ENCODE results near the gene UBE2I.
"Not testable (repeated sequence)": the region's sequence is repeated elsewhere in the genome, so short reads cannot be mapped to it uniquely, and the experiment has no call there.

Gene UBE2I

DNA sequence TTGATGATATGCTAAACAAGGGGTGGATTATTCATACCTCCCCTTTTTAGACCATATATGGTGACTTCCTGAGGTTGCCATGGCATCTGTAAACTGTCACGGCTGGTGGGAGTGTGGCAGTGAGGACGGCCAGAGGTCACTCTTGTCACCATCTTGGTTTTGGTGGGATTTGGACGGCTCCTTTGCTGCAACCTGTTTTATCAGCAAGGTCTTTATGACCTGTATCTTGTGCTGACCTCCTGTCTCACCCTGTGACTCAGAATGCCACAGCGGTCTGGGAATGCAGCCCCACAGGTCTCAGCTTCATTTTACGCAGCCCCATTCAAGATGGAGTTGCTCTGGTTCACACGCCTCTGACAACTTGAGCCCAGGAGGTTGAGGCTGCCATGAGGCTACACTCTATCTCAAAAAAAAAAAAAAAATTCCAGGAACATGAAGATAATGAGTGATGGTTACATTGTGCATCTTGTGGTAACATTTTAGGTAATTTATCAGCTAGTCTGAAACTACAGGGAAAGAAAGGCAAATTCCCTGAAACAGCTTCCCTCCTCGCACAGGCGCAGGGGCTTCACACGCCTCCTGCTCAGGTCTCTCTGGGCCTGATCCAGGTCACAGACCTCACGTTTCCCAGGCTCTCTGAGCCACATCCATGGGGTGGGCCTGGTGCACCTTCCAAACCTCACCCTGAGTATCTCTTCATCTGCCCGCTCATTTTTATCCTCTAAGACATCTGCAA, 15.3 kb upstream of the UBE2I start:
- no peak for DNase-seq
- TF ChIP-seq, protein P1, sequence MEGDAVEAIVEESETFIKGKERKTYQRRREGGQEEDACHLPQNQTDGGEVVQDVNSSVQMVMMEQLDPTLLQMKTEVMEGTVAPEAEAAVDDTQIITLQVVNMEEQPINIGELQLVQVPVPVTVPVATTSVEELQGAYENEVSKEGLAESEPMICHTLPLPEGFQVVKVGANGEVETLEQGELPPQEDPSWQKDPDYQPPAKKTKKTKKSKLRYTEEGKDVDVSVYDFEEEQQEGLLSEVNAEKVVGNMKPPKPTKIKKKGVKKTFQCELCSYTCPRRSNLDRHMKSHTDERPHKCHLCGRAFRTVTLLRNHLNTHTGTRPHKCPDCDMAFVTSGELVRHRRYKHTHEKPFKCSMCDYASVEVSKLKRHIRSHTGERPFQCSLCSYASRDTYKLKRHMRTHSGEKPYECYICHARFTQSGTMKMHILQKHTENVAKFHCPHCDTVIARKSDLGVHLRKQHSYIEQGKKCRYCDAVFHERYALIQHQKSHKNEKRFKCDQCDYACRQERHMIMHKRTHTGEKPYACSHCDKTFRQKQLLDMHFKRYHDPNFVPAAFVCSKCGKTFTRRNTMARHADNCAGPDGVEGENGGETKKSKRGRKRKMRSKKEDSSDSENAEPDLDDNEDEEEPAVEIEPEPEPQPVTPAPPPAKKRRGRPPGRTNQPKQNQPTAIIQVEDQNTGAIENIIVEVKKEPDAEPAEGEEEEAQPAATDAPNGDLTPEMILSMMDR (IDR thresholded peaks at IDR 0.05; ENCODE audit: low read depth, low read length), result no peak
- Histone ChIP-seq H3K27ac (no peak overlapping the region), H3K4me3 (ENCODE audit: low read depth, low read length) (no peak overlapping the region), H3K27me3 (ENCODE audit: insufficient read depth, low read depth, severe bottlenecking) (no peaks in the 10 kb centered on the region), H3K36me3 (no peaks in the 10 kb centered on the region), H3K9me3 (ENCODE audit: severe bottlenecking) (no peaks in the 10 kb centered on the region)

DNA sequence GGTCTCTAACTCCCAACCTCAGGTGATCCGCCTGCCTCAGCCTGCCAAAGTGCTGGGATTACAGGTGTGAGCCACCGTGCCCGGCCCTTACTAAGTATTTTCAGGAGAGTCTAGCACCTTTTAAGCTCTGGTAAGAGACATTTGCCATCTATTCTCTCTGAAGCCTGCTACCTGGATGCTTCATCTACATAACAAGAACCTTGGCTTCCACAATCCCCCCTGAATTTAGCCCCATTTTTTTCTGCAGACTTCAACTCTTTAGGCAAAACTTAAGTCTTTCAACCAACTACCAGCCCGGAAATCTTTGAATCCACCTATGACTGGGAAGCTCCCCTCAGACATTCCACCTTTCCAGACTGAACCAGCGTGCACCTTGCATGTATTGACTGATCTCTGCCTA, 14.0 kb upstream of the UBE2I start:
- Histone ChIP-seq H3K27me3 (ENCODE audit: insufficient read depth, low read depth, severe bottlenecking) (no peaks in the 10 kb centered on the region), H3K4me3 (ENCODE audit: low read depth, low read length) (no peak overlapping the region), H3K9me3 (ENCODE audit: severe bottlenecking) (no peaks in the 10 kb centered on the region), H3K27ac (no peak overlapping the region), H3K36me3 (no peaks in the 10 kb centered on the region)
- DNase-seq, result no peak
- TF ChIP-seq, protein P1 (IDR thresholded peaks at IDR 0.05; ENCODE audit: low read depth, low read length), result no peak

DNA sequence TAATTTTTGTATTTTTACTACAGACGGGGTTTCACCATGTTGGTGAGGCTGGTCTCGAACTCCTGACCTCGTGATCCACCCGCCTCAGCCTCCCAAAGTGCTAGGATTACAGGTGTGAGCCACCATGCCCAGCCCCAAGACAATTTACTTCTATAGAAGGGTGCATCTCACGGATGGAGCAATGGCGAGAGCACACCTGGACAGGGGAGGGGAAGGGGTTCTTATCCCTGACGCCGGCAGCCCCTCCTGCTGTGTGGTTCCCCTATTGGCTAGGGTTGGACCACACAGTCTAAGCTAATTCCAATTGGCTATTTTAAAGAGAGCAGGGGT, 12.8 kb upstream of the UBE2I start:
- H3K4me3 ChIP-seq (ENCODE audit: low read depth, low read length); H3K36me3 ChIP-seq; H3K9me3 ChIP-seq (ENCODE audit: severe bottlenecking); DNase-seq; H3K27me3 ChIP-seq (ENCODE audit: insufficient read depth, low read depth, severe bottlenecking); H3K27ac ChIP-seq: not testable (repeated sequence)

DNA sequence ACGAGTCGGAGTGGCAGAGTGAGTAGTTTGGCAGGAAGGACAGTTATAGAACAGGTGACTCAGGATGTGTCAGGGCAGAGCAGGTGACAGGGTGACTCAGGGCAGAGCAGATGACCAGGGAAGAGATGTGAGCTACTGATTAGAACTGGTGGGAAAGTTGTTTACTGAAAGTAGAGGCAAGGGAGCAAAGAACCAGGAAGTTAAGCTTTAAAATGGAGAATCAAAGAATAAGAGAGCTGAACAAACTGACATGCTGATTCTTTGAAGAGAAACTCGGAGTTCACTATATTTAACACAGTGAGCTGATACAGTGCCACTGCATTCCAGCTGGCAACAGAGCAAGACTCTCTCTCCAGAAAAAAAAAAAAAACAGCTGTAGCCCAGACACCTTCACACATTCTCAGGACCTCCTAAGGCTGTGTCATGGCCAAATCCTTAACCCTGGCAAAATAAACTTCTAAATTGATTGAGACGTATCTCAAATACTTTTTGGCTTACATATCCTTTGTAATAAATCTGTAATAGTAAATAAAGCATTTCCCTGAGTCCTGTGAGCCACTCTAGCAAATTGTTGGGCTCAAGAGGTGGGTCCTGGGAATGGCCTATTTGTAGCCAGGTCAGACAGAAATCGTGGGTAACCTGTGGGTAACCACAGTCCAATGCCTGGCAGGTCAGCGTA, 12.3 kb upstream of the UBE2I start:
- no peak for DNase-seq
- Histone ChIP-seq H3K9me3 (ENCODE audit: severe bottlenecking) (no peaks in the 10 kb centered on the region), H3K27ac (no peak overlapping the region), H3K27me3 (ENCODE audit: insufficient read depth, low read depth, severe bottlenecking) (no peaks in the 10 kb centered on the region), H3K4me3 (ENCODE audit: low read depth, low read length) (no peak overlapping the region), H3K36me3 (no peaks in the 10 kb centered on the region)
- TF ChIP-seq, protein P1 (IDR thresholded peaks at IDR 0.05; ENCODE audit: low read depth, low read length), result no peak

DNA sequence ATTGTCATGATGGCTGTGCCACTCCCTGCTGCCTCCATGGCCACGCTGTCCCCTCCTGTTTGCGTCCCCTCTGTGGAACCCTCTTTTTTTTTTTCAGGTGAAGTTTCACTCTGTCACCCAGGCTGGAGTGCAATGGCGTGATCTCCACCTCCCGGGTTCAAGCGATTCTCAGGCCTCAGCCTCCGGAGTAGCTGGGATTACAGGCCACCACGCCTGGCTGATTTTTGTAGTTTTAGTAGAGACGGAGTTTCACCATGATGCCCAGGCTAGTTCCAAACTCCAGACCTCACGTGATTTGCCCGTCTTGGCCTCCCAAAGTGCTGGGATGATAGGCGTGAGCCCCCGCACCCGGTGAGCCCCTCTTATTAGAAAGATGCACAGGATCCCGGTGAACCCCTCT, 11.0 kb upstream of the UBE2I start:
- Histone ChIP-seq H3K36me3 (no peaks in the 10 kb centered on the region), H3K9me3 (ENCODE audit: severe bottlenecking) (no peaks in the 10 kb centered on the region), H3K27ac (no peak overlapping the region), H3K4me3 (ENCODE audit: low read depth, low read length) (no peak overlapping the region), H3K27me3 (ENCODE audit: insufficient read depth, low read depth, severe bottlenecking) (no peaks in the 10 kb centered on the region)
- no peak for DNase-seq
- TF ChIP-seq, protein P1 (IDR thresholded peaks at IDR 0.05; ENCODE audit: low read depth, low read length), result no peak

DNA sequence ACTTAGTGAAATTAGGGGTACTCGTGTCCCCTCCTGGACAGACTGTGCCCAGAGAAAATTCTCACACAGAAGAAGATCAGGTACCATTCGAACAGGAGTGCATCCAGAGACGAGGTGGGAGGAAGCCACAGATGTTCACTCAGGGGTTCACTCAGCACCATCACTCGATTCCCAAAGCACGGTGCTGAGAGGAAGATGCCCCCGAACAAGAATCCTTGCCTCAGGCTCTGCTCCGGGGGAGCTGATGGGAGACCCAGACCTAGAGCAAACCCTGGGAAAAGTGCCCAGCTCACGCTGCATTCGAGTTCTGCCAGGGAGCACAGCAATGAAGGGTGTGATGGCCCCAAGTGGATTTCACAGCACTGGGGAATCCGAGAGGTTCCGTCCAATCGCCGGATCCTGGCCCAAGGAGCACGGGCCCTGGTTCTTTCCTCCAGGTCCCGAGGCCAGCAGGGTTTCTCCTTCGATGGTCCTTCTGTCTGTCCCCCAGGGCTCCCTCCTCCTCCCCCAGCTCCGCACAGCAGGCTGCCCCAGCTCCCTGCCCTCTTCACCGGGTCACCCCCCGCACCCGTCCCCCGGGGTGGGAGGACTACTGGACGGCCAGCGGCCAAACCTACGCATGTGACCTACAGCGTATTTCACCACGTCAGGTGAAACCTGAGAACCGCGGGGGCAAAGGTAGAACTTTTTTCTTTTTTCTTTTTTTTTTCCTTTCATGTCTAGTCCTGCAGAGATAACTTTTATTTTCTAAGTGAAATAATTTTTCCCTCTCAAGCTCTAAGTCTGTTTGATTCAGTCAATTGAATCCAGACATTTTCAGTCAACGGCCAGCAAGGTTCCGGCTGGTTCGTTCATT, 10.2 kb upstream of the UBE2I start:
- Histone ChIP-seq H3K27me3 (ENCODE audit: insufficient read depth, low read depth, severe bottlenecking) (no peaks in the 10 kb centered on the region), H3K4me3 (ENCODE audit: low read depth, low read length) (no peak overlapping the region), H3K9me3 (ENCODE audit: severe bottlenecking) (no peaks in the 10 kb centered on the region), H3K36me3 (no peaks in the 10 kb centered on the region), H3K27ac (no peak overlapping the region)
- TF ChIP-seq, protein P1 (IDR thresholded peaks at IDR 0.05; ENCODE audit: low read depth, low read length), result no peak
- DNase-seq, result no peak
